Measurements from ENCODE around the gene SLC23A3.

The SLC23A3 gene

DNA sequence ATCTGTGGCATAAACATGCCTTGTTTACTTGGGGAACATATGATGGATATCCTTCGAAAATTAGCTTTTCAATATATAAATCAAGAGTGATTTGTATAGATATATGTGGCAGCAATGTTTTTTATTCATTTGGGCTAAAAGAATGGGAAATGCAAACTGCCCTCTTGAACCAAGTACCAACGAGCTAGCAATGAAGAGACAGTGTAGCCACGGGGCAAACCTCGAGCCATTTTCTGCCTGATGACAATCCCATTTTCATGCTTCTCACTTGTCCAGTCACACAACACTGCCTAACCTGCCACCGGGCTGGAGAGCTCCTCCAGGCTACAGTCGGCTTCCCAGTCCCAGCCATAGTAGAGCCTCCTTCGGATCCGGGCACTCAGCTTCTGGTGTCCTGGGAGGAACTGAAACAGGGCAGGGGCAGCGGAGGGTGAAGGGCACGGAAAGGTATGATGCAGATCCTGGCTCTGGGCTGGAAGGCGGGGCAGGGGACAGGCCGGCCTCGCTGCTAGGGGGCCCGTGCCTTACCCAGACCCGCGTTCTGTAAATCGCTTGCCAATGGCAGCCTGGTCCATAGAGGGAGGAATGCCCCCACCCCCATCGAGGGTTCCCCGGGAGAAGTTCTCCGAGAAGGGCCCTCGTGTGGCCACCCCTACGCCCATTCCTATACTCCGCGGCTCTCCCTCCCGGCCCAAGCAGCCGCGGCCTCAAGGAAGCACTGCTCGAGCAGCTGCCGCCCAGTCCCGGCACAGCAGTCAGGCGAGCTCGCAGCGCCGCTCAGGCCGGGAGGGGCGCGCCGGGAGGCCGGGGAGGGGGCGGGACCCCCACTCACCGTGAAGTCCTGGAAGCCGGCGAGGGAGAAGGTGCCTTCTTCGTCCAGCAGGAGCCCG, 6.3 kb upstream of the SLC23A3 start:
- DNase-seq (ENCODE audit: low read depth in 2 of 2) = no peak

- DNase-seq (ENCODE audit: low read depth in 2 of 2) = no peak
Measured at GRCh38 chr2:219175486-219175885, 5.7 kb upstream of the SLC23A3 start.

GRCh38 chr2:219174801-219175200, 5.0 kb upstream of the SLC23A3 start:
- DNase-seq (ENCODE audit: low read depth in 2 of 2) = no peak

- no peak for DNase-seq (ENCODE audit: low read depth in 2 of 2)
Measured at GRCh38 chr2:219174146-219174545, 4.3 kb upstream of the SLC23A3 start.

DNA sequence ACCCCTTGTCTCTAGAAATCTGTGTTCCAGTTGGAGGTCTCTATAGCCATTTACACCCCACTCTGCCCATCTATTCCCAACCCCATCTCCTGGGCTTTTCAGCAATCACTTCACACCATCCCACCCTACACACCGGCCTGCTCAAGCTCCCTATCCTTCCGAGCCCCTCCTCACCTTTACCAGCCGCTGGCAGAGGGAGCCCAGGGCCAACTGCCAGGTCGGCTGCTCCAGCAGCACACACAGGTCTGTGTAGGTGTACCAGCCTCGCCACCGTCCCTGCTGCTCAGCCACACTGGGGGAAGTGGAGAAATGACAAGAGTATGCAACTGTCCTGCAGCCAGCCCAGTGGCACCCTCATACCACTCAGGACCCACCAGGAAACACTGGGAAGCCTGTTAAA, 3.3 kb upstream of the SLC23A3 start:
- no peak for DNase-seq (ENCODE audit: low read depth in 2 of 2)

GRCh38 chr2:219172231-219173154, 2.7 kb upstream of the SLC23A3 start:
- DNase-seq (ENCODE audit: low read depth in 2 of 2) = no peak

GRCh38 chr2:219171231-219171651, 1.4 kb upstream of the SLC23A3 start:
- DNase-seq (ENCODE audit: low read depth in 2 of 2) = peak in 1 of 2 experiments; percentile 28

DNA sequence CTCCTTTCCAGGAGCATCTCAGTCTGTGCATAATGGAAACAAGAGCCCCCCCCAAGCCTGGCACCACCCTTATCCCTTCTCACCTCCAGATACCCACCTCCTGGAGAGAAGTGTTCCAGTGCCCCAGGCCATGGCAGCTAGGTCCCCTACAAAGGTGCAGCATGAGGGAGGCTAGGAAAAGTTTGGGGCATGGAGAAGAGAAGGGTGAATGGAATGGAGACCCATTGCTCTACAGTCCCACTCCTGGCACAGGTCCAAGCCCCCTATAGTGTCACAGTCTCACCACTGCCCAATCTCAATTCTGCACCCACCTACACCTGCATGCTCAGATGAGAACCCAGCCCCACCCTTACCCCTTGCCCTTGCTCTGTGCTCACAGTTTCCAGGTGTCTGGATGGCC, 897 bp downstream of the SLC23A3 start:
- DNase-seq (ENCODE audit: low read depth in 2 of 2) = no peak

DNA sequence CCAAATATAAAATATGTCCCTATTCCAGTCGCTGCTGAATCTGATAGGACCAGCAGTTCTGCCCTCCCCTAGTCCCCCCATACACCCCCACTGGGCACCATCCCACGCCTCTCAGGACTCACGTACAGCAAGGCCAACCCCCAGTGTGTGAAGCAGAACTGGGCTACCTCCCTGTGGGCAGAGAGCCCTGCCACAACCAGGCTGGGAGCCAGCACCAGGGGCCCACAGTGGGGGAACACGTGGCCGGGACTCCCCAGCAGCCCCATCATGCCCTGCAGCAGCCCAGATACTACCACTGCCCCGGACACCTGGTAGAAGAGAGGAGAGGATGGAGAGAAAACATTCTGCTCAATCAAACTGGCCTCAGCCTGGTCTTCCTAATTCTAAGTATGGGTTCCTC, 1.3 kb downstream of the SLC23A3 start:
- DNase-seq (ENCODE audit: low read depth in 2 of 2) = no peak

DNA sequence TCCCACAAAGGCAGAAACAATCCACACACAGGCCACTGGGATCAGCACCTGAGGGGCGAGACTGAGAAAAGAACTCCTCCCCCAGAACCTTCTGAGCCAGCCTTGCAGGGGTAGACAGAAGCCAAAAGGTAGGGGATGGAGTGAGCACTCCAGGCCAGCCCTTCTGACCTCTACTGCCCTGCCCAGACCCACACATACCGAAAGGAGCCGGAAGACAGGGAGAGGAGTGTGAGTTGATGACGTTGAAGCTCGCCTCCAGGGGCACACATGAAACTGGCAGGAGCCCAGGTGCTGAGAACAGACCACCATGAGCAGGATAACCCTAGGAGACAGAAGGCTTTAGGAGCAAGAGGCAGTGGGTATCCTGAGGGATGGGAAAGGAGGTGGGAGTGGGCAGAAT, 1.8 kb downstream of the SLC23A3 start:
- no peak for DNase-seq (ENCODE audit: low read depth in 2 of 2)

- DNase-seq (ENCODE audit: low read depth in 2 of 2) = no peak
Measured at GRCh38 chr2:219165058-219165911, 4.5 kb downstream of the SLC23A3 start.

GRCh38 chr2:219163156-219163555, 6.7 kb downstream of the SLC23A3 start:
- no peak for DNase-seq (ENCODE audit: low read depth in 2 of 2)

DNA sequence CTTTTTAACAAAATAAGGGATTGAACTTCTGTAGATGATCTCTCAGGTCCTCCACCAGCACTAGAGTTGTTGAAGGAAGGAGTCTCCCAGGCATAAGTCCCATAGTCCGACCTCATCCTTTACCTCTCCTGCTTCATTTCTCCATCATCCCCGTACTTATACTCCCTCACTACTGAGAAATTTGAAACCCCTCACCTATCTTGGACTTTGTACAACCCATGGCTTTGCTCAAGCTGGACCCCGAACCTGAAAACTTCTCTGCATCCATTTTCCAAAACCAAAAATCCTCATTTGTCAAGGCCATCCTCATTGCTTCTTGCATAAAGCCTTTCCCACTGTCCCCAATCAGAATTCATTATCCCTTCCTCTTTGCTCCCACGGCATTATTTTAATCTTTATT, 8.7 kb downstream of the SLC23A3 start:
- no peak for DNase-seq (ENCODE audit: low read depth in 2 of 2)

- DNase-seq (ENCODE audit: low read depth in 2 of 2) = peak; percentile 78 to 83
Measured at GRCh38 chr2:219160186-219161017, 9.4 kb downstream of the SLC23A3 start, which contains the start of gene NHEJ1. TSS of gene NHEJ1 (minus strand) at chr2:219160815. CDS start at chr2:219158362, 2,453 bp downstream.

GRCh38 chr2:219159771-219160185, 10.1 kb downstream of the SLC23A3 start:
- DNase-seq (ENCODE audit: low read depth in 2 of 2) = no peak

DNA sequence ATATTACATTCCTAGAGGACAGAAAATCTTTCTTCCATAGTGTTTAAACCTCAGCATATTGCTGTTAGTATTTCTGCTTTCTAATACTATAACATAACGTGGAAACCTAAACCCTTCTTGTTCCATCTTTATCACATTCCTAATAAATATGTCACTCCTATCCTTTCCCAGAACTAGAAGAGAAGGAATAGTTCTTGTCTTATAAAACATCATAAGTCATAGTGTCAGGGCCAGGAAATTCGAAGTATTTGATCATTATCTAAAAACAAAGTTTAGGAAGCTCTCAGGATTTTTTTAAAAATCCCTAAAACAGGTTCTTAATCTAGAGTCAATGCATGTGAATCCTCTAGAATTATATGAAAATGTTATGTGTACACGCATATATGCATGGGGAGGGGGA, 11.2 kb downstream of the SLC23A3 start:
- no peak for DNase-seq (ENCODE audit: low read depth in 2 of 2)

GRCh38 chr2:219158025-219158424, 11.8 kb downstream of the SLC23A3 start:
- DNase-seq (ENCODE audit: low read depth in 2 of 2) = no peak

DNA sequence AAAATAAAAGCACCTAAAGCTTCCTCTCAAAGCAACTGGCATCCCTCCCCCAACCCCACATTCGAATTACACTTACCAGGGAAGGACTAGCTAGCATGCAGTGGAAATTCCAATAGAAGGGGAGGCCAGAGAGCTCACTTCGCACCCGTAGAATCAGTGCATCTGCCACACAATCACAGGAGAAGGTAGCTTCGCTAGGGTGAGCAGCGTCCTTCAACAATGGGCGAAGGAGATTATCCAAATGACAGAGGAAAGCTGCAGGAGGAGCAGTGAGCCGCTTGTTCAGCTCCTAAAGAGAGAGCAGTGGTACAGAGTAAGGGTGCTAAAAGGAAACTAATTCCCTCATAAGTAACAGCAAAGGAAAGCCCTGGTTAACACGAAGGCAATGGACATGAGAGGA, 12.4 kb downstream of the SLC23A3 start:
- DNase-seq (ENCODE audit: low read depth in 2 of 2) = no peak

GRCh38 chr2:219155054-219155644, 14.7 kb downstream of the SLC23A3 start:
- no peak for DNase-seq (ENCODE audit: low read depth in 2 of 2)

GRCh38 chr2:219149667-219150066, 20.2 kb downstream of the SLC23A3 start:
- DNase-seq (ENCODE audit: low read depth in 2 of 2) = no peak

All from fibroblast of skin of left biceps (primary cell).